HG03469 (cell line): Measurements from ENCODE around the gene CCND2.
A peak's percentile ranks its signal among the peaks of the same experiment; 100 is the strongest.

Source experiments
- ATAC-seq: cut with Tn5 transposase; IDR thresholded peaks from one replicate; pipeline ENCODE4 v1.9.1; 2021; ENCODE audit warnings: mild to moderate bottlenecking, moderate library complexity, moderate number of reproducible peaks; ENCODE audit not compliant: unreplicated experiment

Gene CCND2

DNA sequence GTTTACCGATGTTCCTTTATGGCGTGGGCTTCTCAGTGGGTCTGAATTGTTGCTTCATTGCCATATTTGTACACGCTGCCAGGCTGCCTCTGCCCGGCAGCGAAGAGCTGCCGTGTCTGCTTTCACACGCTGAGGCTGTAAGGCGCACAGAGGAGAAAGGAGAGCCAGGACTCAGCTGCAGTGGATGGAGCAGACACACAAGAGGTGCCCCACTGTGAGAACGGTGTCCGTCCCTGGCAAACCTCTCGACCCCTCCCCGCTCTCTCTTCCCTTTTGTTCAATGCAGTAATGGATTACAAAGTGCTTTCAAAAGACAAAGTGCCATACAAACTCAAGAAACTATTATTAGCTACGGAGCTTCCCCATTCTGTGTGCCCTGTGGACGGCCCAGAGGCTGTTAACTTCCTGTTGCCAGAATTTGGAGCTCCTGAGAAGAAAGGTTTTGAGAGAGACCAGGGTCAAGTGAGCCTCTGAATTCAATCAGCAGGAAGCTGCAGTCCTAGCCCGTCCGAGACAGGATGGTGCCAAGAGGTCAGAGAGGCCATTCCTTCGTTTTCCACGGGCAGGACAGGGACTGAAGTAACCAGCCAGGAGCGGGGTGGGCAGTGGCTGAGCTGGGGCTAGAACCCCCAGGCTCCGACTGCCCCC, 15.8 kb downstream of the CCND2 start:
- no peak for ATAC-seq

DNA sequence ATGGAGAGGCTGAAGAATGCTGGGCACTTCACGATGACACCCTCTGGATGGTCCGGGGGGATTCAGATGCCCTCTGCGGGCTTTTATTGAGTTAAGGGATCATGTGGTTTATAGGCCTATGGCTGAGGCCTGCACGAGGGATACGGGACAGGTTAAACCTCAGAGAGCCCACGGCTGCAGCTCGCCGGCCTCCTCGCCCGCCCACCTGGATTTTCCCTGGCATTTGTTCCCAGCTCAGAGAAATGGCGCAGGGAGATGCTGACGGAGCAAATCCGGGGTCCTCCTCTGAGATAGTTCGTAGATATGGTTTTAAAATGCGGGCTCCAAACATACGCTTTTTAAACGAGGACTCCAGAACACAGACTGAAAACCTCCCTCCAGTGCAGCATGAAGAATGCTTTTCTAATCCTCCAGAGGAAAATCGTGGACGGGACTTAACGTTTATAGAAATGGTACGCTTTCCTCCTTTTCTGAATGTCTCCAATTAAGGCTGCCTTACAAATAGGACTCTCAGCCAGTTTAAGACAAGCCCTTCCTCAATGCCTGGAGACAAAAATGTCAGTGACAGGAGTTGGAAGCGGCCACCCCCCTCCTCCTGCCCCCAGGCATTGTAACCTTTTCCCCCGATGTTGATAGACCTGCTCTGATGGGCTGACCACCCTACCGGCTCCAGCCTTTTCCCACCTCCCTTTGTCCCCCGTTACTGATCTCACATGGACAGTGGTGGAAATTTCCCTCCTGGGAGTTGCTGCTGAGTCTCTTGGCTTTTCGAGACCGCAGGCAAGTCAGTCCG, 16.6 kb downstream of the CCND2 start:
- no peak for ATAC-seq

DNA sequence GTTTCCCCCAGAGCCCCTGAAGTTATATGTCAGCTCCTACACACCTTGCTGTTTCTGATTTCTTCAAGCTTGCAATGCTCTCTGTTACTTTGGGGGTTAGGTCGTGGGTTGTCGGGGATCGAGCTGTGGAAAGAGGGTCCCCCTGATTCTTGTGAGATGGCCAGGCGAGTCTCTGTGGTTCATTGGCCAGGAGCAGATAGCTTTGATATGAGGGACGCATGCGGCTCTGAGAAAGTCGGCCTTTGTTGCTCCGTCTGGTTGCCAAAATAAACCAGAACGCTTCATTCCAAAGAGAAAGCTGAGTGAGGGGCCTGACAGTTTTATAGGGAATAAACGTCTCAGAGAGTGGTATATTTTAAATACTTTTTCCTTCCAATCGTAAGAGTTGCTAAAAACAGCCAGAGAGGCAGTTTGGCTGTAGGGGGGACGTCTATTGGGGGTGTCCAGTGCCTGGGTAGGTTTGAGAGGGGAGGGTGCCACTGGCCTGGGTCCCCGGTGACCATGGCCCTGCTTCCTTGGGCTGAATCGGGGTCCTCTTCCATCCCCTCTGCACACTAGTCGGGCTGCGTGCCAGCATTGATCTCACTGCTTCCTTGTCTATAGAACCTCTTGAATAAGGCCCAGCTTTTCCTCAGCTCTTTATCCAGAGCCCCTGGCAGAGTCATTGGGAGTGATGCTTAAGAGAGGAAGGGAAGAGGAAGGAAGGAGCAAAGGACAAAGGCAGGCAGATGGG, 18.9 kb downstream of the CCND2 start:
- no peak for ATAC-seq

DNA sequence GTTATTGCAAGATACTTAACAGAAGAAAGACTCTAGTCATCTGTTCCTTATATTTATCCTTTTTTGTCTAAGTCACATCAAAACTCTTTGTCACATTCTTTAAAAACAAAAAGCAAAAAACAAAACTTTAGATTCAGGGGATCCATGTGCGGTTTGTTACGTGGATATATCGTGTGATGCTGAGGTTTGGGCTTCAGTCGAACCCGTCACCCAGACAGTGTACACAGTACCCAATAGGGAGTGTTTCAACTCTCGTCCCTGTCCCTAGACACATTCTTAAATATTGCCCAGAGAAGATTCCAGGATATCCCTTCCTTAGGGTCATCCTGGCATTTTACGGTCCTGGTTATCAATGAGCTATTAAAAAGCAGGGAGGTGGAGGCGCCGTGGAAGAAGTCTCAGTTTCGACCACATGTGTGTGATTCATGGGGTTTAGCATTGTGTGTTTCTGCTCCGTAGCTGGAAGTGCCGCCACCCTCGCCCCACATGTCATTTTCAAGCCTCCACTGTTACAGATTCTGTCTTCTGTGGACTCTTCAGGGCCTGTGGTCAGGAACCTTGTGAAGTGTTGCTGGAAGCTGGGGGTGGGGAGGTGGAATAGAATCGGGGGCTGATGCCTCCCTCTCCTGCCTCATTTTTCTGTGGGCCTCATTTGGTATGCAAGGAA, 19.9 kb downstream of the CCND2 start:
- no peak for ATAC-seq

DNA sequence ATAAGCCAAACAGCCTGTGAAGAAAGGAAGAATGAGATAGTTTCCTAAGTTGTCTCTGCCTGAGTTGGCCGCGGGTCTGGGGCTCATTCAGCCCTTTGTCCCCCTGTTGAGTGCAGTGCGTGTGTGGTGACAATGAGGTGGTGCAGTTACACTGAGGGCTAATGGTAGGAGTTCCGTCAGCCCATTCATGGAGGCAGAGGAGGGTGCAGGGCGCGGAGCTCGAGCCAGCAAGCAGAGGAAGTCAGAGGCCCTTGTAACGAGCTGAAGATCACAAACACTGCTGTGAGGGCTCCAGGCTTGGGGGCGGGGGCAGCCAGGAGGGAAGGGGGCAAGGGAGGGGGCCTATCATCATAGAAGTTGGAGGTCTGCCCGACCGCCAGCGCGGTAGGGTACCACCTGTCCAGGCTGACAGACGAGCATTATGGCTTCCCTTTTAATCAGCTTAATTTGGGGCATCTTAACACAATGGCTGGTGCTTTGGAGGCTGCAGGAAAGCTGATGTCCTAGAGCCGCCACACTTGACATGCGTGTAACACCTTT, 20.5 kb downstream of the CCND2 start:
- ATAC-seq = no peak

DNA sequence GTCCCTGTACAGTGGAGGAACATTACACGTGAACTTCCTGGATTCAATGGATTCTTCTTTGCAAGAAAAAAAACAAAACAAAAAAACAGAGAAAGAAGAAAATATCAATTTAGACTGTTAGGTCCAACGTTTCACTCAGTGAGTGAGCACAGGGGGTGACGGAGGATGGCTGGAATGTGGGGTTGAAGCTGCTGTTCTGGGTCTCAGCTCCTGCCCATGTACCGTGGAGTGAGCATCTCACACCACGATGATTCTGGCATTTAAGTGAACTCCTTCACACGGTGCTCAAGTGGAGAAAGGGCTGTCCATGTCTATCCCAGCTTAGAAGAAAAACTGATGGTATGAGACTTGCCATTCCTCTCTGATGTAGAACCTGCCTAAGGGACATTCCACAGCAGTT, 23.2 kb downstream of the CCND2 start:
- ATAC-seq = no peak

DNA sequence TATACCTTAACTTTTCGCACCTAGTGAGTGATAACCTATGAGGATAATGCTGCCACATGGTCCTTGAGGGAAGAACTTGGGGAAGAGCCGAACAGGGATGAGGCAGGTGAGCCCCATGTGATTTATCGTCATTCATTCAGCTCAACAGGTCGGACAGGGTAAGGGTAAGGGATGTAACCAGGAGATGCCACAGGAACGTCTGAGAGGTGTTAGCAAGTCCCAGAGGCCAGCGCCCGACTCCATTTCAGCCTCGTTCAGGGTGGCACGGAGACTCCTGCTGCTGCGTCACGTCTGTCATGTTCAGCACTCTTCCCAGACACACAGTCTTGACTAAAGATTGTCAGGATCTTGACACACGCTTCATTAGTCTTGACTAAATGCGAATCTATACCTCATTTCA, 24.1 kb downstream of the CCND2 start:
- no peak for ATAC-seq

DNA sequence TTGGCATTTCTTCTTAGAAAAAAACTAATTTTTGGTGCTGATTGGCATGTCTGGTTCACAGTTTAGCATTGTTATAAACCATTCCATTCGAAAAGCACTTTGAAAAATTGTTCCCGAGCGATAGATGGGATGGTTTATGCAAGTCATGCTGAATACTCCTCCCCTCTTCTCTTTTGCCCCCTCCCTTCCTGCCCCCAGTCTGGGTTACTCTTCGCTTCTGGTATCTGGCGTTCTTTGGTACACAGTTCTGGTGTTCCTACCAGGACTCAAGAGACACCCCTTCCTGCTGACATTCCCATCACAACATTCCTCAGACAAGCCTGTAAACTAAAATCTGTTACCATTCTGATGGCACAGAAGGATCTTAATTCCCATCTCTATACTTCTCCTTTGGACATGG, 27.3 kb downstream of the CCND2 start:
- no peak for ATAC-seq

DNA sequence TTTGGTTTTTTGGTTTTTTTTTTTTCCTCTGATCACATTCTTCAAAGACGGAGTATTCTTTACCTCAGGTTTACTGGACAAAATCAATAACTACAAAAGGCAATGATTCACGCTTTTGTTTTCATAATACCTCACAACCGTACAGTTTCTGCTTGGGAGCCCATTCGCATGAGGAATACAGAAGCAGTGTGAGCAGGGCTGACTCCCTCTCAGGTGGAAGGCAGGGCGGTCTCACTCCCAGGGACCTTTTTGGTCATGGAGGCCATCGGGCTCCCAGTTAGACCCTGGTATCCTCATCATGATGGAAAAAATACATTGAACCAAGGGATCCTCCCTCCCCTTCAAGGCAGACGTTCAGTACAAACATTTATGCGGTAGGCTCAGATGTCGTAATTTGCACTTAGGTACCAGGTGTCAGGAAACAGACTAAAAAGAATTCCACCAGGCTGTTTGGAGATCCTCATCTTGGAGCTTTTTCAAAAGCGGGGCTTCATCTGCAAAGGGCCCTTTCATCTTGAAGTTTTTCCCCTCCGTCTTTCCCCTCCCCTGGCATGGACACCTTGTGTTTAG, 28.5 kb downstream of the CCND2 start:
- ATAC-seq = no peak

DNA sequence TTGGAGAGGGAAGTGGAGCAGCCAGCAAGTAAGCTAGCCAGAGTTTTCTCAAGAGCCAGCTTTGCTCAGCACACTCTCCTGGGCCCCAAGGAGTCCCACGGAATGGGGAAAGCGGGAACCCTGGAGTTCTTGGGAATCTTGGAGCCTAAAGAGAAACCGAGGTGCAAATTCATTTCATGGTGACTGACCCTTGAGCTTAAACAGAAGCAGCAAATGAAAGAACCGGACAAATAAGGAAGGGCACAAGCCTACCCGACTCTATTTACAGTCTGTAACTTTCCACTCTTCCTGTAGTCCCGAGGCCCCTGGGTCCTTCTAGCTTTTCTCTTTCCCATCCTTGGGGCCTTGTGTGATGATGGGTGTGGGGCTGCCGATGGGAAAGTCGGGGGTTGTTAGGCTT, 29.3 kb downstream of the CCND2 start:
- ATAC-seq = no peak

DNA sequence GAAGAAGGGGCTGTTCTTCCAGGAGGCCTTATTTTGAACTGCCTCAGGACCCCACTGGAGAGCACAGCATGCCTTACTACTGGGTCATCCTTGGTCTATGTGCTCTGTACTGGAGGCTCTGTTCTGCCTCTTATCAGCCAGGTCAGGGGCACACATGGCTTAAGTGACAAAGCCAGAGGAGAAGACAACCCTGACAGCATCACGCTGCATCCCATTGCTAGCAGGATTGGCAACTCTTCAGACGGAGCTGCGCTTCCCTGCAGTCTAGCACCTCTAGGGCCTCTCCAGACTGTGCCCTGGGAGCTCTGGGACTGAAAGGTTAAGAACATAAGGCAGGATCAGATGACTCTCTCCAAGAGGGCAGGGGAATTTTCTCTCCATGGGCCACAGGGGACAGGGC, 30.2 kb downstream of the CCND2 start:
- no peak for ATAC-seq

DNA sequence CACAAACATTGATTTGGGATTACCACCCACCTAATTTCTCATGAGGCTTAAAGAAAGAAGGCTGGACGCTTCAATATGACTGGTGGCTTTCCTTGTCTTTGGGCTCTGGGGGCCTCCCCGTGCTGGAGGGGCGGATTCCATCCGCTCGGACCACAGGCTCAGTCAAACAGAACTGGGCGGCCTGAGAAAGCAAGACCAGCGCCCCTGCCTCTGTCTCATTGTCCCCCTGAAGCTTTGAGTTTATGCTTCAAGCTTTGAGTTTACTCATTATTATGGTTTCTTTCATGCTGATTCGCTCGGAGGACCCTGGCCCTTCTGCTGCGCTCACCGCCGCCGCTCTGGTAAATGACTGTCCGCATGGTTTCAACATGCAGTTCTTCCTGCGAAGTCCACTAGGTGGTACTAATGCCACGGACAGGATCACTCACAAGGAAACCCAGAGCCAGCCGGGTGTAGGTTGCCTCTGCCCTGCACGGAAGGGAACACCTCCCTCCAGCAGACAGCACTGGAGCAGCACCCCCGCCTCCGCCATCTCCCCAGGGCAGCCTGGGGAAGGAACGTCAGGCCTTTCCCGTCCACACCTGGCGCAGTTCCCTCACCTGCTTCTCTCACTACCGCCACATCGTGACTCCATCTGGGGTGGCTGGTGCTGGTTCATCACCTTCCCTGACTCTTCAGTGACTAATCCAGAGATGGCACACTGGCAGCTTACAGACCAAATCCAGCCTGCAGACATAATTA, 34.2 kb downstream of the CCND2 start:
- no peak for ATAC-seq

DNA sequence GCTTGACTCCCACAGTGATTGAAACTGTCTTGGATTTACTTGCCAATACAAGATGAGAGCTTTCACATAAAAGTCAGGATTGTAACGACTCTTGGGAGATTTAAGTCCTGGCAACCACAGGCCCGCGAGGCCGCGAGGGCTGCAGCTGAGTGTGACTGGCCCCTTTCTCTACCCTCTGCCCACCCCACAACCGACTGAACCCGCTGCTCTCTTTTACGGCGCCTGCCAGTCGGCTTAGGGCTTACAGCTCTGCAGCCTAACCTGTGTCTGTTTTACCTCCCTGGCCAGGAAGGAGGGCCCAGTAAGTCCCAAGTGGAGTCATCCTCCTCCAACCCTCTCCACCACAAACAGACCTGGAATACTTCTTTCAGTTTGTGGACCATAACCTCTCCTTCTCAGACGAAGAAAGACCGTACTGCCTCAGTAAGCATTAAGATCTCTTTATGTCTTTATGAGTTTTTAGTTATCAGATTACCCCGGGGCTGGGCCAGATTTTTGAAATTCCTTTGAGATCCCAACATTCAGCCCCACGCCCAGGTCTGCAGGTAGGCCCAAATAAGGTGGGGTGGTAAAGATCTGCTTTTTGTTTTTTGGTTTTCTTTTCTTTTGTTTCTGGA, 34.9 kb downstream of the CCND2 start:
- ATAC-seq = no peak

DNA sequence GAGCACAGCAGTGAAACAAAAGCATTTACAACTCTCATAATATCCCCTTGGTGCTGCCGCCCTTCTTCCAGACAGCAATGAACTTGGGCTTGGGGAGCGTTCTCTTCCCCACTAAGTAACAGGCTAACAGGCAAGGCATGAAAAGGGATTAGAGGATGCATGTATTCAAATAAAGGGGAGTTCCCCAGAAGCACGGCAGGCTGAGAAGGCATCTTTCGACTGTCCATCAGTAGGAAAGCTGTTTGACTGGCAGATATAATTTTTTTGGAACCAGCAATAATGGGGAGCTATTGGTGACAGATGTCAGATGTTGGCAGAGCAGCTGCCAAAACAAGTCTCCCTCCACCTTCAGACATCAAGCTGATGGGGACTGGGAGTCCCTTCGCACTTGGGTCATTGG, 38.2 kb downstream of the CCND2 start:
- ATAC-seq = no peak

DNA sequence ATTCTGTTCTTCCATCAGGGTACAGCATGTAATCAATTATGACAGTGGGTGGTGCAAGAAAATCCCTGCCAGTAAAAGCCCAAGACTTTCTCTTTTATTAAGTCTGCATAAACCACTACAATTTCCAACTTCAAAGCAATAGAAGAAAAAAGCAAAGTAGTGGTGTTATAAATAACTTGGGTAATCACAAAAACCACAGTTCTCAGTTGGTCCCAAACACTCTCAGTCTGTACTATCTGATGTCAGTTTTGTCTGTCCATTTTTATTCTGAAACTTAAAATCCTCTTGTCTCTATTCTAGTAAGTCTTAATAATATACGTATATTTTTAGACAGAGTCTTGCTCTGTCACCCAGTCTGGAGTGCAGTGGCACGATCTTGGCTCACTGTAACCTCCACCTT, 38.7 kb downstream of the CCND2 start:
- ATAC-seq = no peak

DNA sequence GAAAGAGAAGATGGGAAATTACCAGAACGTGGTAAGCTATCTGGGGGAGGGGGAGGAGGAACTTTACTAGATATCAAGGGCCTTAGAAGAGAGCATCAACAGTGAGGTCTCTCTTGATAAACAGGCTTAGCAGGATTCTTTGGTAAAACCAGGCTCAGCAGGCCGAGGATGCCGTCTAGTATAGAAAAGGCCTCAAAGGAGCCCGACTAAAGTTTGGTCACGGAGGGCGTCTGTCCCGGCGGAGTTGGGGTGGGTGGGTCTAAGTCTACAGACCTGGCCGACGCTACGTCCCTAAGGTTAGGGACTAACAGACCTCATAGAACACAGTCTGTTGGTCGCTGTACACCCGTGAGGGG, 46.9 kb downstream of the CCND2 start:
- peak; percentile 15 for ATAC-seq

DNA sequence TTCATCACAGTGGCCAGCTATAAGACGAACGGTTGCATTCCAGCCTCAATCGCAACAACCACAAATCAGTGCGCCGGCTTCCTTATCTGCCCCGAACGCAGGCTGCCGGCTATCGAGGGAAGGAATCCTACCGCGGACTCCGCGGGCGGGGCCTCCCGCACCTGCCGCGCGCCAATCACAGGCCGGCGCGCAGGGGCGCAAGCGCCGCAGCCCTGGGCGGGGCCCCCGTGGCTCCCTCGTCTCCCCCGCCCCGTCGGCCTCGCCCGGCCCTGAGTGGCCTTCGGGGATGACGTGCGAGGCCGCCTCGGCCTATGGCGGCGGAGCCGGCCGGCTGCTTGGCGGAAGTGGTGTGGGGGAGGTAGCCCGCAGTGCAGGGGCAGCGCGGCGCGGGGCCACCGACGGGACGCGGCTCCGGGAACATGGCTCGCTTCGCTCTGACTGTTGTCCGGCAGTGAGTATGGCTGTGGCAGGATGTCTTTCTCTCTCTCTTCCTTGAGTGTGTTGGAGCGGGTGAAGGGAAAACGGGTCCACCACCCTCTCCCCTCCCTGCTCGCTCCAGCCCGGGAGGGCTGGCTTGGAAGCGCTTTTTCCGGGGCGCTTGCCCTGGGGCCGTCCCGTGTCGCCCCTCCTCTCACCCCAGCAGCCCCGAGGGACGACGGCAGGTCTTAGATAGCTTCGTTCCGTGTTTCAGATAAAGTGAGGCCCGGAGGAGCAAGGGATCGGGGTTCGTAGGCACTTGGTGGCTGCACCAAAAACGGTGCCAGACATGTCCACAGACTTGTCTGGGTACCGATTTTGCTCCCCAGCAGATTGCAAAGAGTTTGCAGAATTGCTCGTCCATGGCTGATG, 47.5 kb downstream of the CCND2 start, which contains the start of gene TIGAR:
Gene TIGAR (plus strand): TSS at position 361 of the 849 bp plus-strand sequence. CDS start 59 bp downstream, at position 420.
- ATAC-seq = peak; percentile 86

DNA sequence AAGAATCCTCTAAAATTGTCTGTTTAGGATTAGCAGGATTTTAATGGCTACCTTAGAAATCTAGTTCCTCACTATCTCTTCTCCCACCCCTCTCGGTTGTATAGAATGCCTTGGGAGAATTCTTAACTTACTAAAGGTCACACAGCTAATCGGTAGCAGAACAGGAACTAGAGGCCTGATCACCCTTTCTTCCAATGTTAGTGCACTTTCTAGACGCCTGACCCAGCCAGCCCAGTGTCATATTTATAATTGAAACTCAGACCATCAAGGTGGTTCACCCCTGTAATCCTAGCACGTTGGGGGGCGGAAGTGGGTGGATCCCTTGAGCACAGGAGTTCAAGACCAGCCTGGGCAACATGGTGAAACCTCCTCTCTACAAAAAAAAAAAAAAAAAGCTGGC, 49.2 kb downstream of the CCND2 start:
- no peak for ATAC-seq
